H1 (cell line): ENCODE data around the gene JAKMIP2. TPM values are rescaled to one million over a fixed set of nuclear protein-coding genes. Genes with fewer than 3 reads are reported as not detected.

Experiments used
- CTCF ChIA-PET: fragments of 300-600 bp; sonication (Branson Sonifier 250); formaldehyde crosslinking; loops from one replicate; lab custom pipeline; 2021; ENCODE audit not compliant: partially characterized antibody; lab: Charles Lee
- POLR2A ChIA-PET: fragments of 300-600 bp; sonication (Branson Sonifier 250); formaldehyde crosslinking; loops from one replicate; lab custom pipeline; 2021; ENCODE audit warnings: inconsistent platforms; ENCODE audit not compliant: partially characterized antibody; lab: Charles Lee
- DNase-seq, 2 experiments: peaks; one replicate each; pipeline versions ENCODE4 v3.0.0 to v3.0.0-alpha.2; 2010 to 2022; ENCODE audit warnings: low spot score in 2 of 2, low read depth in 1 of 2, mixed read lengths in 1 of 2
- FAIRE-seq: peaks from 2 replicates; lab custom pipeline; 2011; peaks lifted over from hg19 to GRCh38; lab: Jason Lieb, UNC
- H2AFZ ChIP-seq: 2 replicates; pipeline ENCODE4 v1.8.1; 2012; ENCODE audit warnings: low read length, inconsistent platforms
- H2AK5ac ChIP-seq: 2 replicates; pipeline ENCODE4 v1.6.1; 2013; ENCODE audit warnings: low read depth, low read length
- H2BK120ac ChIP-seq: replicated peaks from 2 replicates; pipeline ENCODE3; 2013; ENCODE audit warnings: low read depth, low read length, inconsistent platforms
- H2BK12ac ChIP-seq: 2 replicates; pipeline ENCODE4 v1.6.1; 2013; ENCODE audit warnings: low read depth, low read length
- H2BK15ac ChIP-seq: 2 replicates; pipeline ENCODE4 v1.6.1; 2013; ENCODE audit warnings: low read length
- H2BK20ac ChIP-seq: 2 replicates; pipeline ENCODE4 v1.6.1; 2013; ENCODE audit warnings: low read length
- H2BK5ac ChIP-seq: 2 replicates; pipeline ENCODE4 v1.6.1; 2013; ENCODE audit warnings: low read depth, low read length
- H3K14ac ChIP-seq: 2 replicates; pipeline ENCODE4 v1.6.1; 2013; ENCODE audit warnings: inconsistent platforms; ENCODE audit not compliant: insufficient read length
- H3K18ac ChIP-seq: 2 replicates; pipeline ENCODE4 v1.6.1; 2013; ENCODE audit warnings: low read length; ENCODE audit errors: extremely low read depth
- H3K23ac ChIP-seq: 2 replicates; pipeline ENCODE4 v1.6.1; 2013; ENCODE audit warnings: inconsistent platforms; ENCODE audit not compliant: insufficient read length
- H3K23me2 ChIP-seq: 2 replicates; pipeline ENCODE4 v1.6.1; 2013; ENCODE audit warnings: low read depth, low read length
- H3K27ac ChIP-seq: 2 replicates; pipeline ENCODE4 v1.6.1; 2011; ENCODE audit warnings: low read depth, low read length, inconsistent platforms
- H3K27me3 ChIP-seq, 4 experiments: replicated peaks in 1 of 4; 1 replicate in 1 of 4; 2 replicates in 3 of 4; pipeline versions ENCODE4 v1.6.1 to v1.8.1; 2011 to 2013; ENCODE audit warnings: low read length in 3 of 4, mild to moderate bottlenecking in 3 of 4, inconsistent platforms in 2 of 4, mixed read lengths in 2 of 4, moderate library complexity in 1 of 4; ENCODE audit not compliant: control insufficient read depth in 3 of 4, insufficient read depth in 3 of 4; ENCODE audit errors: extremely low read depth in 1 of 4
- H3K36me3 ChIP-seq, 4 experiments: 2 replicates each; pipeline versions ENCODE4 v1.6.1 to v1.8.1; 2011 to 2013; ENCODE audit warnings: mild to moderate bottlenecking in 4 of 4, low read length in 3 of 4, moderate library complexity in 2 of 4, control low read depth in 1 of 4, inconsistent platforms in 1 of 4; ENCODE audit not compliant: insufficient read depth in 4 of 4, control insufficient read depth in 2 of 4
- H3K4ac ChIP-seq: replicated peaks from 2 replicates; pipeline ENCODE3; 2013; ENCODE audit warnings: low read length, low read depth, mixed read lengths, inconsistent platforms; ENCODE audit not compliant: insufficient read length
- H3K4me1 ChIP-seq, 4 experiments: replicated peaks in 1 of 4; 1 replicate in 1 of 4; 2 replicates in 3 of 4; pipeline versions ENCODE4 v1.6.1 to v1.8.1; 2011 to 2013; ENCODE audit warnings: low read length in 3 of 4, inconsistent platforms in 2 of 4, mixed read lengths in 1 of 4; ENCODE audit not compliant: insufficient read depth in 4 of 4, control insufficient read depth in 3 of 4
- H3K4me2 ChIP-seq, 2 experiments: 2 replicates each; pipeline versions ENCODE4 v1.6.1 to v1.8.1; 2011 to 2013; ENCODE audit warnings: low read depth in 2 of 2, low read length in 2 of 2, control low read depth in 1 of 2, inconsistent platforms in 1 of 2, mild to moderate bottlenecking in 1 of 2; ENCODE audit not compliant: insufficient read depth in 1 of 2
- H3K4me3 ChIP-seq, 4 experiments: fragments of 200-600, 300-600 bp in 1 of 4; sonication (generic), shearing (Covaris generic), sonication (Bioruptor Twin) in 1 of 4; 2 replicates each; pipeline versions ENCODE4 v1.5.1 to v1.8.1; 2011 to 2016; ENCODE audit warnings: low read length in 4 of 4, low read depth in 3 of 4, control low read depth in 2 of 4, inconsistent platforms in 2 of 4, mild to moderate bottlenecking in 2 of 4, mixed read lengths in 1 of 4, moderate library complexity in 1 of 4; ENCODE audit not compliant: insufficient read depth in 2 of 4; ENCODE audit errors: extremely low read depth in 1 of 4
- H3K56ac ChIP-seq: replicated peaks from 2 replicates; pipeline ENCODE3; 2013; ENCODE audit warnings: low read depth, mild to moderate bottlenecking, mixed read lengths, low read length, inconsistent platforms; ENCODE audit not compliant: insufficient read length
- H3K79me1 ChIP-seq: 2 replicates; pipeline ENCODE4 v1.6.1; 2013; ENCODE audit warnings: low read depth, low read length, control low read depth
- H3K79me2 ChIP-seq, 2 experiments: 2 replicates each; pipeline versions ENCODE4 v1.6.1 to v1.8.1; 2012 to 2013; ENCODE audit warnings: low read length in 2 of 2, mild to moderate bottlenecking in 2 of 2, inconsistent platforms in 1 of 2; ENCODE audit not compliant: insufficient read depth in 2 of 2, control insufficient read depth in 1 of 2
- H3K9ac ChIP-seq, 4 experiments: replicated peaks in 1 of 4; 1 replicate in 1 of 4; 2 replicates in 3 of 4; pipeline versions ENCODE4 v1.6.1 to v1.8.1; 2011 to 2013; ENCODE audit warnings: low read depth in 3 of 4, low read length in 3 of 4, control low read depth in 2 of 4, mild to moderate bottlenecking in 2 of 4, moderate library complexity in 2 of 4, inconsistent platforms in 1 of 4; ENCODE audit errors: extremely low read depth in 1 of 4
- H3K9me3 ChIP-seq, 2 experiments: 2 replicates each; pipeline versions ENCODE4 v1.6.1 to v1.8.1; 2012 to 2013; ENCODE audit warnings: mild to moderate bottlenecking in 2 of 2, moderate library complexity in 2 of 2, control low read depth in 1 of 2, inconsistent platforms in 1 of 2, low read depth in 1 of 2, low read length in 1 of 2, mixed read lengths in 1 of 2; ENCODE audit not compliant: insufficient read depth in 2 of 2
- H4K20me1 ChIP-seq, 2 experiments: replicated peaks in 1 of 2; 2 replicates each; pipeline versions ENCODE3 to v1.8.1; 2011 to 2013; ENCODE audit warnings: inconsistent platforms in 2 of 2, low read length in 2 of 2, mild to moderate bottlenecking in 1 of 2; ENCODE audit not compliant: insufficient read depth in 2 of 2, control insufficient read depth in 1 of 2
- H4K5ac ChIP-seq: 2 replicates; pipeline ENCODE4 v1.6.1; 2013; ENCODE audit warnings: low read length, low read depth, mixed read lengths, inconsistent platforms; ENCODE audit not compliant: insufficient read length
- H4K8ac ChIP-seq: 2 replicates; pipeline ENCODE4 v1.8.0; 2013; ENCODE audit warnings: mild to moderate bottlenecking, moderate library complexity, low read length, inconsistent platforms; ENCODE audit not compliant: insufficient read depth; ENCODE audit errors: extremely low read depth
- H4K91ac ChIP-seq: replicated peaks from 2 replicates; pipeline ENCODE3; 2013; ENCODE audit warnings: low read length, mixed read lengths, inconsistent platforms; ENCODE audit not compliant: insufficient read length
- ASH2L ChIP-seq: fragments of 200-600, 300-600 bp; sonication (generic); IDR thresholded peaks from one replicate; pipeline ENCODE4 v1.7.1; 2017; ENCODE audit warnings: low read length
- CEBPB ChIP-seq: IDR thresholded peaks from 2 replicates; pipeline ENCODE4 v1.6.1; 2012; ENCODE audit warnings: low read depth, low read length
- EZH2 ChIP-seq: fragments of 200-600 bp; sonication (generic); IDR thresholded peaks from 2 replicates; pipeline ENCODE4 v1.7.1; 2012; ENCODE audit warnings: low read depth, mild to moderate bottlenecking, moderate library complexity, low read length, inconsistent platforms; ENCODE audit not compliant: severe bottlenecking
- GABPA ChIP-seq: IDR thresholded peaks from 2 replicates; pipeline ENCODE4 v1.6.1; 2011; ENCODE audit warnings: mild to moderate bottlenecking, low read length, moderate library complexity, borderline replicate concordance; ENCODE audit not compliant: insufficient read depth
- HDAC2 ChIP-seq, 2 experiments: fragments of 300-600 bp in 1 of 2; sonication (generic) in 1 of 2; IDR thresholded peaks; 2 replicates each; pipeline ENCODE4 v1.6.1; 2011 to 2012; ENCODE audit warnings: low read depth in 2 of 2, low read length in 2 of 2, mild to moderate bottlenecking in 2 of 2, moderate library complexity in 2 of 2, borderline replicate concordance in 1 of 2, inconsistent platforms in 1 of 2
- HDAC6 ChIP-seq: IDR thresholded peaks from one replicate; pipeline ENCODE4 v1.7.1; 2012; ENCODE audit warnings: low read depth, mild to moderate bottlenecking, inconsistent platforms, low read length, moderate library complexity
- KDM1A ChIP-seq: fragments of 200-600, 300-600 bp; sonication (generic); IDR thresholded peaks from 2 replicates; pipeline ENCODE4 v1.7.1; 2016; ENCODE audit warnings: mild to moderate bottlenecking, low read length, borderline replicate concordance
- KDM4A ChIP-seq: IDR thresholded peaks from one replicate; pipeline ENCODE4 v1.7.1; 2012; ENCODE audit warnings: low read depth, mild to moderate bottlenecking, moderate library complexity, low read length, inconsistent platforms; ENCODE audit not compliant: severe bottlenecking
- SAP30 ChIP-seq: fragments of 300-600 bp; sonication (generic); IDR thresholded peaks from 2 replicates; pipeline ENCODE4 v1.7.1; 2012; ENCODE audit warnings: low read length, moderate library complexity, mild to moderate bottlenecking, inconsistent platforms; ENCODE audit not compliant: insufficient read depth, insufficient replicate concordance
- SIRT6 ChIP-seq: IDR thresholded peaks from one replicate; pipeline ENCODE4 v1.7.1; 2012; ENCODE audit warnings: low read length, inconsistent platforms
- SP4 ChIP-seq: IDR thresholded peaks from 2 replicates; pipeline ENCODE4 v1.6.1; 2012; ENCODE audit warnings: low read length, inconsistent platforms
- SRF ChIP-seq: IDR thresholded peaks from 2 replicates; pipeline ENCODE4 v1.6.1; 2011; ENCODE audit warnings: mild to moderate bottlenecking, low read depth, low read length, moderate library complexity
- WGBS, 2 experiments: shearing (Covaris generic) in 1 of 2; methylation state at CpG; one replicate each; pipeline versions ENCODE4 v1.1.6 to v1.1.7; 2013 to 2015; ENCODE audit warnings: low lambda C conversion rate in 2 of 2, mixed read lengths in 2 of 2, inconsistent platforms in 1 of 2, low coverage in 1 of 2, missing lambda C conversion rate in 1 of 2; ENCODE audit not compliant: insufficient replicate concordance in 2 of 2, insufficient coverage in 1 of 2, insufficient read length in 1 of 2; ENCODE audit errors: extremely low coverage in 1 of 2, missing lambda C conversion rate in 1 of 2; 5-methylcytosine and 5-hydroxymethylcytosine counted together
- polyA plus RNA-seq, 7 experiments: library from polyadenylated mRNA; depleted of rRNA in 3 of 7; stranded (reverse) in 5 of 7; unstranded in 2 of 7; fragments of >200 nt in 5 of 7; fragments of 200-250 nt in 2 of 7; gene quantifications; 1 replicate in 5 of 7; 2 replicates in 1 of 7; 4 replicates in 1 of 7; pipeline versions ENCODE4 v1.2.1 to v1.2.3, GENCODE V29; 2011 to 2013; ENCODE audit warnings: missing spikeins in 2 of 7, mixed read lengths in 2 of 7
- total RNA-seq: library from RNA; stranded (reverse); fragmentation: NEBNext Ultra II Directional; extraction: Animal tissue kit (Norgen Biotek cat#: 25700); gene quantifications from 2 replicates; pipeline ENCODE4 v1.2.1, GENCODE V29; 2021

JAKMIP2 gene
- total and polyA plus RNA-seq, 2 of the 8 experiments (the other 6 are each of a cell fraction or from before 2014, with no cell fraction given) = 2.4 to 13.6 TPM

GRCh38 chr5:147560718-147561331, 221.7 kb downstream of the JAKMIP2 start:
- WGBS, 2 experiments = 3% methylated on average over 2 of the region's 2 CpGs; no CpG with 5 or more reads in 1 of the 2 experiments
- Histone ChIP-seq H3K23me2 (peaks cover 6% of the 10 kb centered on the region; the same call in 1 of the 2 replicates), H2BK15ac (no peak overlapping the region; the same call in 1 of the 2 replicates), H3K14ac (no peak overlapping the region), H2BK12ac (no peak overlapping the region; the same call in 1 of the 2 replicates), H3K4me3 (peak overlapping the region; percentile 42 to 82 (median 62)), H3K9ac (peak overlapping the region; percentile 39 to 58 (median 48)), H3K56ac (peak overlapping the region; percentile 38), H2BK5ac (peak overlapping the region; percentile 41; the same call in 1 of the 2 replicates), H3K18ac (peak overlapping the region; percentile 39; the same call in 1 of the 2 replicates), H3K4me2 (peak overlapping the region; percentile 76 to 87), H3K4me1 (peaks cover 5 to 23% (median 16%) of the 10 kb centered on the region in 4 experiments; a peak in 6 of 7 replicates), H4K20me1 (no peaks in the 10 kb centered on the region), H4K91ac (peak overlapping the region; percentile 9), H4K8ac (no peak overlapping the region), H4K5ac (no peak overlapping the region), H3K9me3 (no peaks in the 10 kb centered on the region), H2AFZ (no peak overlapping the region), H3K36me3 (peaks cover 2 to 31% (median 23%) of the 10 kb centered on the region in 4 experiments; a peak in 6 of 8 replicates), H2BK120ac (no peak overlapping the region), H3K4ac (peak overlapping the region; percentile 16), H3K27me3 (no peaks in the 10 kb centered on the region), H3K79me1 (no peaks in the 10 kb centered on the region), H3K23ac (no peak overlapping the region), H3K79me2 (peaks cover 19 to 57% of the 10 kb centered on the region in 2 experiments; a peak in 3 of 4 replicates), H2BK20ac (0 out of 2 replicates have a peak overlapping the region, but pooled peaks have one; percentile 53), H3K27ac (peak overlapping the region; percentile 63), H2AK5ac (no peak overlapping the region)
- DNase-seq (no peak), FAIRE-seq (peak; percentile 87)
- ChIA-PET CTCF (interaction anchor here (0.9 to 7.7 kb wide), 19 partner anchors 9 to 170 kb away, joined by 3 to 83 read pairs (median 12); no protein-coding TSS in a partner anchor), POLR2A (interaction anchor here (0.6 to 6.6 kb wide), 9 partner anchors 8 to 108 kb away, joined by 3 to 47 read pairs (median 3); no protein-coding TSS in a partner anchor)
- TF ChIP-seq SIRT6 (no peak), GABPA (no peak), HDAC2 (IDR thresholded peaks at IDR 0.05; ENCODE audit: borderline replicate concordance in 1 of 2, low read depth in 2 of 2, low read length in 2 of 2) (peak in 1 of 2 experiments; percentile 50; a peak in 1 of 4 replicates), SAP30 (no peak), KDM1A (no peak), CEBPB (no peak), SP4 (no peak), ASH2L (no peak), KDM4A (no peak), SRF (no peak), EZH2 (no peak), HDAC6 (no peak)
